Stimulated activated CD4-positive, alpha-beta T cell treated with anti-CD3 and anti-CD28 coated beads, Interleukin-12 subunit alpha, Interleukin-12 subunit beta, amount 100 ng/mL, for 24 hours (primary cell): Measurements from ENCODE around the gene CFL1.
"Not testable (repeated sequence)": the region's sequence is repeated elsewhere in the genome, so short reads cannot be mapped to it uniquely, and the experiment has no call there.

Source experiments
- DNase-seq, 2 experiments: peaks; one replicate each; pipeline ENCODE4 v3.0.0-alpha.2; 2020; ENCODE audit warnings: low read depth in 2 of 2

Gene CFL1

GRCh38 chr11:65859095-65859811 is 1.3 kb upstream of the CFL1 start:
- DNase-seq, result peak; percentile 93 to 98

- no peak for DNase-seq
Measured at GRCh38 chr11:65858681-65859087, 704 bp upstream of the CFL1 start.

GRCh38 chr11:65857500-65857852 is 504 bp downstream of the CFL1 start:
- peak in 1 of 2 experiments; percentile 43 for DNase-seq

GRCh38 chr11:65856689-65857499 is 1.1 kb downstream of the CFL1 start:
- DNase-seq, result peak; percentile 55 to 79

GRCh38 chr11:65855927-65856363 is 2.0 kb downstream of the CFL1 start:
- no peak for DNase-seq

- no peak for DNase-seq
Measured at GRCh38 chr11:65854852-65855837, 2.8 kb downstream of the CFL1 start.

- no peak for DNase-seq
Measured at GRCh38 chr11:65854161-65854592, 3.8 kb downstream of the CFL1 start.

- DNase-seq, result no peak
Measured at GRCh38 chr11:65853246-65853979, 4.6 kb downstream of the CFL1 start.

- DNase-seq, result no peak
Measured at GRCh38 chr11:65852508-65853245, 5.3 kb downstream of the CFL1 start.

- DNase-seq, result no peak
Measured at GRCh38 chr11:65851811-65852507, 6.0 kb downstream of the CFL1 start.

GRCh38 chr11:65851083-65851579 is 6.8 kb downstream of the CFL1 start:
- no peak for DNase-seq

GRCh38 chr11:65850217-65851082 is 7.5 kb downstream of the CFL1 start:
- DNase-seq, result no peak

- no peak for DNase-seq
Measured at GRCh38 chr11:65849771-65850216, 8.2 kb downstream of the CFL1 start.

GRCh38 chr11:65849366-65849765 is 8.6 kb downstream of the CFL1 start:
- DNase-seq, result no peak

- DNase-seq, result not testable (repeated sequence)
Measured at GRCh38 chr11:65848693-65849092, 9.3 kb downstream of the CFL1 start.

- no peak for DNase-seq
Measured at GRCh38 chr11:65847746-65848145, 10.2 kb downstream of the CFL1 start.

- no peak for DNase-seq
Measured at GRCh38 chr11:65844231-65844872, 13.6 kb downstream of the CFL1 start.

- DNase-seq, result no peak
Measured at GRCh38 chr11:65843811-65844210, 14.2 kb downstream of the CFL1 start.
